HCT116 (cell line): ENCODE data around the gene GLT8D2. TPM values are rescaled to one million over a fixed set of nuclear protein-coding genes. Genes with fewer than 3 reads are reported as not detected.

Source experiments
- ATAC-seq: fragments of 200-7000 bp; cut with Tn5 transposase; 2 replicates; pipeline ENCODE4 v1.9.1; 2020; ENCODE audit warnings: mild to moderate bottlenecking, moderate library complexity
- BruUV-seq: library from RNA; stranded (reverse); fragments of 400-500 nt; replicated peaks from 2 replicates; lab custom pipeline; 2021; lab: Mats Ljungman, UMichigan
- CTCF ChIA-PET: fragments of 300-600 bp; sonication (Branson Sonifier 250); formaldehyde crosslinking; loops from one replicate; lab custom pipeline; 2021; ENCODE audit warnings: antibody characterized with exemption; lab: Charles Lee
- POLR2A ChIA-PET: fragments of 300-600, 350-600 bp; sonication (Branson Sonifier 250); formaldehyde crosslinking; loops from one replicate; lab custom pipeline; 2021; ENCODE audit warnings: antibody characterized with exemption; lab: Charles Lee
- RAD21 ChIA-PET, 2 experiments: fragments of 300-600 bp; sonication (Branson Sonifier 250); formaldehyde crosslinking; loops; one replicate each; lab custom pipeline; 2023; ENCODE audit warnings: low total read pairs in 2 of 2; ENCODE audit not compliant: uncharacterized antibody in 2 of 2, unreplicated experiment in 2 of 2, low non-redundant PET in 1 of 2; lab: Charles Lee
- DNase-seq: peaks from one replicate; pipeline ENCODE4 v3.0.0-alpha.2; 2010; ENCODE audit warnings: low read depth, low spot score
- H2AFZ ChIP-seq: fragments of 200-600 bp; shearing (Covaris generic), sonication (generic); 2 replicates; pipeline ENCODE4 v1.6.1; 2017; ENCODE audit warnings: low read depth, mixed run types, mixed read lengths, antibody characterized with exemption, low read length; ENCODE audit not compliant: poor library complexity, severe bottlenecking
- H3K27ac ChIP-seq: 2 replicates; pipeline ENCODE4 v1.5.1; 2012; ENCODE audit warnings: low read depth, low read length
- H3K27me3 ChIP-seq: fragments of 200-600 bp; sonication (generic); 2 replicates; pipeline ENCODE4 v1.6.1; 2016; ENCODE audit warnings: mixed run types, low read length, mixed read lengths; ENCODE audit not compliant: insufficient read depth
- H3K36me3 ChIP-seq, 2 experiments: fragments of 200-500 bp in 1 of 2; fragments of 200-600 bp in 1 of 2; sonication (Bioruptor generic) in 1 of 2; sonication (generic) in 1 of 2; 2 replicates each; pipeline versions ENCODE4 v1.5.1 to v1.6.1; 2014 to 2016; ENCODE audit warnings: low read length in 2 of 2, inconsistent platforms in 1 of 2, mixed read lengths in 1 of 2, mixed run types in 1 of 2; ENCODE audit not compliant: insufficient read depth in 2 of 2, control insufficient read depth in 1 of 2
- H3K4me1 ChIP-seq, 2 experiments: fragments of 200-600 bp in 1 of 2; sonication (generic) in 1 of 2; 2 replicates each; pipeline versions ENCODE4 v1.5.1 to v1.6.1; 2012 to 2017; ENCODE audit warnings: low read length in 2 of 2, inconsistent platforms in 1 of 2, mild to moderate bottlenecking in 1 of 2, mixed read lengths in 1 of 2, mixed run types in 1 of 2, moderate library complexity in 1 of 2; ENCODE audit not compliant: insufficient read depth in 2 of 2, control insufficient read depth in 1 of 2
- H3K4me2 ChIP-seq: fragments of 200-600 bp; sonication (generic); 2 replicates; pipeline ENCODE4 v1.6.1; 2017; ENCODE audit warnings: mixed run types, low read length, mixed read lengths
- H3K4me3 ChIP-seq, 2 experiments: fragments of 200-600 bp in 1 of 2; sonication (generic) in 1 of 2; replicated peaks in 1 of 2; 2 replicates each; pipeline ENCODE4 v1.5.1; 2011 to 2016; ENCODE audit warnings: low read length in 2 of 2, control low read depth in 1 of 2, low read depth in 1 of 2, mild to moderate bottlenecking in 1 of 2, mixed read lengths in 1 of 2, mixed run types in 1 of 2
- H3K79me2 ChIP-seq: fragments of 200-600 bp; sonication (generic); 2 replicates; pipeline ENCODE4 v1.6.1; 2017; ENCODE audit warnings: mild to moderate bottlenecking, mixed run types, low read length, moderate library complexity, mixed read lengths; ENCODE audit not compliant: insufficient read depth
- H3K9ac ChIP-seq: fragments of 200-600 bp; sonication (generic); 2 replicates; pipeline ENCODE4 v1.6.1; 2016; ENCODE audit warnings: low read length, mixed read lengths
- H3K9me2 ChIP-seq: fragments of 200-600 bp; sonication (generic), shearing (Covaris generic); 2 replicates; pipeline ENCODE4 v1.6.1; 2017; ENCODE audit warnings: mixed run types, mild to moderate bottlenecking, moderate library complexity; ENCODE audit not compliant: insufficient read depth
- H3K9me3 ChIP-seq, 2 experiments: fragments of 200-500 bp in 1 of 2; fragments of 200-600 bp in 1 of 2; sonication (Bioruptor generic) in 1 of 2; sonication (generic) in 1 of 2; 2 replicates each; pipeline ENCODE4 v1.6.1; 2014 to 2017; ENCODE audit warnings: low read length in 2 of 2, mixed read lengths in 2 of 2, inconsistent platforms in 1 of 2, low read depth in 1 of 2, mild to moderate bottlenecking in 1 of 2, mixed run types in 1 of 2, moderate library complexity in 1 of 2; ENCODE audit not compliant: control insufficient read depth in 1 of 2, insufficient read depth in 1 of 2
- H4K20me1 ChIP-seq: fragments of 200-600 bp; sonication (generic), shearing (Covaris generic); 2 replicates; pipeline ENCODE4 v1.6.1; 2017; ENCODE audit warnings: mixed run types, mild to moderate bottlenecking, moderate library complexity; ENCODE audit not compliant: insufficient read depth
- CBX3 ChIP-seq: IDR thresholded peaks from 2 replicates; pipeline ENCODE4 v1.6.1; 2012; ENCODE audit warnings: low read depth
- CEBPB ChIP-seq: IDR thresholded peaks from 2 replicates; pipeline ENCODE4 v1.6.1; 2012; ENCODE audit warnings: low read depth
- EGR1 ChIP-seq: IDR thresholded peaks from 2 replicates; pipeline ENCODE4 v1.6.1; 2012; ENCODE audit warnings: low read depth
- ELF1 ChIP-seq: IDR thresholded peaks from 2 replicates; pipeline ENCODE4 v1.6.1; 2012; ENCODE audit warnings: low read depth, borderline replicate concordance
- FOSL1 ChIP-seq: IDR thresholded peaks from 2 replicates; pipeline ENCODE4 v1.6.1; 2012; ENCODE audit warnings: low read depth
- POLR2A ChIP-seq: IDR thresholded peaks from 2 replicates; pipeline ENCODE4 v1.7.0; 2011; ENCODE audit warnings: borderline replicate concordance; ENCODE audit not compliant: insufficient read depth, insufficient read length; ENCODE audit errors: extremely low read depth
- POLR2AphosphoS5 ChIP-seq: IDR thresholded peaks from 2 replicates; pipeline ENCODE4 v1.6.1; 2011; ENCODE audit warnings: mild to moderate bottlenecking, low read depth, low read length, moderate library complexity
- RAD21 ChIP-seq: IDR thresholded peaks from 2 replicates; pipeline ENCODE4 v1.6.1; 2012; ENCODE audit warnings: low read depth, mild to moderate bottlenecking
- SIN3A ChIP-seq: IDR thresholded peaks from 2 replicates; pipeline ENCODE4 v1.6.1; 2012; ENCODE audit warnings: low read depth
- SRF ChIP-seq: IDR thresholded peaks from 2 replicates; pipeline ENCODE4 v1.6.1; 2012; ENCODE audit warnings: low read depth
- TCF7L2 ChIP-seq: IDR thresholded peaks from 2 replicates; pipeline ENCODE4 v1.7.0; 2011; ENCODE audit warnings: borderline replicate concordance, inconsistent platforms; ENCODE audit not compliant: insufficient read depth, insufficient read length; ENCODE audit errors: extremely low read depth
- ZNF274 ChIP-seq: fragments of 200-500 bp; sonication (Bioruptor generic); IDR thresholded peaks from 2 replicates; pipeline ENCODE4 v1.6.1; 2014; ENCODE audit warnings: mild to moderate bottlenecking, low read depth, low read length, inconsistent platforms
- intact Hi-C: fragments of 100-400 bp; cut with micrococcal nuclease; formaldehyde crosslinking; loops from 2 replicates; pipeline ENCODE4 v1.10.0; 2022
- total RNA-seq: library from RNA; stranded (reverse); gene quantifications from one replicate; pipeline ENCODE4 v1.2.1, GENCODE V29; 2021; ENCODE audit not compliant: unreplicated experiment
- TF ChIP-seq, protein P1 (sequence below): IDR thresholded peaks from 2 replicates; pipeline ENCODE4 v1.6.1; 2012
- TF ChIP-seq, protein P2 (sequence below): IDR thresholded peaks from 2 replicates; pipeline ENCODE4 v1.6.1; 2012
- TF ChIP-seq, protein P3 (sequence below): IDR thresholded peaks from 2 replicates; pipeline ENCODE4 v1.6.1; 2012; ENCODE audit warnings: low read depth

GLT8D2 gene
- total RNA-seq, 1 experiment from 2014 or later = 4.8 TPM

DNA sequence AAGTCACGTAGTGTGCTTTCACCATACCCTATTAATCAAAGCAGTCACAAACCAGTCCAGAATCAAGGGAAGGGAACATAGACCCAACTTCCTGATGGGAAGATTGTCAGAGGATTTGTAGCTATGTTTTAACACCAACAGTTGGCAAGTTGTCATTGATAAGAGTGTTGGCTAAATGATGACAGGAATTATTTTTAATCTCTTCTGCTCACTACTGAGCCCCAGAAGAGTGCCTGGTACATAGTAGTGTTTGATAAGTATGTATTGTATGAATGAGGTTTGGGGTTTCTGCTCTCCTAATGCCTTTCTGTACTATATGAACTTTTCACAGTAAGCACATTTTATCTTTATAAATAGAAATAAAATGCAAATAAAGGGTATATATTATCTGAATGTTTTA is 29.0 kb upstream of the GLT8D2 start:
- H4K20me1 ChIP-seq = no peaks in the 10 kb centered on the region
- H3K9ac ChIP-seq = no peak overlapping the region
- TF ChIP-seq CEBPB (no peak), FOSL1 (no peak), POLR2AphosphoS5 (no peak), ELF1 (no peak), SRF (no peak), ZNF274 (no peak), RAD21 (no peak), SIN3A (no peak), TCF7L2 (no peak), POLR2A (no peak), CBX3 (no peak), EGR1 (no peak)
- TF ChIP-seq, protein P1, sequence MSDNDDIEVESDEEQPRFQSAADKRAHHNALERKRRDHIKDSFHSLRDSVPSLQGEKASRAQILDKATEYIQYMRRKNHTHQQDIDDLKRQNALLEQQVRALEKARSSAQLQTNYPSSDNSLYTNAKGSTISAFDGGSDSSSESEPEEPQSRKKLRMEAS = no peak
- TF ChIP-seq, protein P2, sequence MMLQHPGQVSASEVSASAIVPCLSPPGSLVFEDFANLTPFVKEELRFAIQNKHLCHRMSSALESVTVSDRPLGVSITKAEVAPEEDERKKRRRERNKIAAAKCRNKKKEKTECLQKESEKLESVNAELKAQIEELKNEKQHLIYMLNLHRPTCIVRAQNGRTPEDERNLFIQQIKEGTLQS = no peak
- TF ChIP-seq, protein P3, sequence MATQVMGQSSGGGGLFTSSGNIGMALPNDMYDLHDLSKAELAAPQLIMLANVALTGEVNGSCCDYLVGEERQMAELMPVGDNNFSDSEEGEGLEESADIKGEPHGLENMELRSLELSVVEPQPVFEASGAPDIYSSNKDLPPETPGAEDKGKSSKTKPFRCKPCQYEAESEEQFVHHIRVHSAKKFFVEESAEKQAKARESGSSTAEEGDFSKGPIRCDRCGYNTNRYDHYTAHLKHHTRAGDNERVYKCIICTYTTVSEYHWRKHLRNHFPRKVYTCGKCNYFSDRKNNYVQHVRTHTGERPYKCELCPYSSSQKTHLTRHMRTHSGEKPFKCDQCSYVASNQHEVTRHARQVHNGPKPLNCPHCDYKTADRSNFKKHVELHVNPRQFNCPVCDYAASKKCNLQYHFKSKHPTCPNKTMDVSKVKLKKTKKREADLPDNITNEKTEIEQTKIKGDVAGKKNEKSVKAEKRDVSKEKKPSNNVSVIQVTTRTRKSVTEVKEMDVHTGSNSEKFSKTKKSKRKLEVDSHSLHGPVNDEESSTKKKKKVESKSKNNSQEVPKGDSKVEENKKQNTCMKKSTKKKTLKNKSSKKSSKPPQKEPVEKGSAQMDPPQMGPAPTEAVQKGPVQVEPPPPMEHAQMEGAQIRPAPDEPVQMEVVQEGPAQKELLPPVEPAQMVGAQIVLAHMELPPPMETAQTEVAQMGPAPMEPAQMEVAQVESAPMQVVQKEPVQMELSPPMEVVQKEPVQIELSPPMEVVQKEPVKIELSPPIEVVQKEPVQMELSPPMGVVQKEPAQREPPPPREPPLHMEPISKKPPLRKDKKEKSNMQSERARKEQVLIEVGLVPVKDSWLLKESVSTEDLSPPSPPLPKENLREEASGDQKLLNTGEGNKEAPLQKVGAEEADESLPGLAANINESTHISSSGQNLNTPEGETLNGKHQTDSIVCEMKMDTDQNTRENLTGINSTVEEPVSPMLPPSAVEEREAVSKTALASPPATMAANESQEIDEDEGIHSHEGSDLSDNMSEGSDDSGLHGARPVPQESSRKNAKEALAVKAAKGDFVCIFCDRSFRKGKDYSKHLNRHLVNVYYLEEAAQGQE = no peak
- H2AFZ ChIP-seq = no peak overlapping the region
- ChIA-PET CTCF (interaction anchor here (1.0 kb wide), 1 partner anchor 30 kb away, joined by 3 read pairs; no protein-coding TSS in a partner anchor), POLR2A (no interaction called here), RAD21 (no interaction called here)
- ATAC-seq = no peak
- H3K27me3 ChIP-seq = no peaks in the 10 kb centered on the region
- no peaks in the 10 kb centered on the region for H3K4me1 ChIP-seq
- no peaks in the 10 kb centered on the region for H3K9me2 ChIP-seq
- no peak overlapping the region for H3K4me2 ChIP-seq
- intact Hi-C loops = no loop called here
- H3K36me3 ChIP-seq = no peaks in the 10 kb centered on the region
- H3K79me2 ChIP-seq = no peaks in the 10 kb centered on the region
- H3K4me3 ChIP-seq = no peak overlapping the region
- DNase-seq = no peak
- no peaks in the 10 kb centered on the region for H3K9me3 ChIP-seq
- H3K27ac ChIP-seq = no peak overlapping the region
- no TSS peak for BruUV-seq
